HEK293 (cell line): ENCODE data around the gene GPBP1.

Experiments used
- CTCF ChIA-PET: fragments of 350-600 bp; formaldehyde crosslinking; extraction: SDS; loops from one replicate; lab custom pipeline; 2021; ENCODE audit warnings: antibody characterized with exemption; lab: Yijun Ruan, JAX
- POLR2A ChIA-PET: fragments of 300-600 bp; formaldehyde crosslinking; extraction: SDS; loops from one replicate; lab custom pipeline; 2020; ENCODE audit warnings: antibody characterized with exemption, inconsistent platforms; lab: Yijun Ruan, JAX
- H3K27ac ChIP-seq: fragments of 200-500 bp; sonication (Bioruptor generic); 2 replicates; pipeline ENCODE4 v1.5.1; 2014; ENCODE audit warnings: low read depth, low read length, control low read depth, inconsistent platforms; ENCODE audit errors: extremely low read depth
- H3K36me3 ChIP-seq, 2 experiments: fragments of 200-500 bp in 1 of 2; sonication (Bioruptor generic) in 1 of 2; 1 replicate in 1 of 2; 2 replicates in 1 of 2; pipeline ENCODE4 v1.5.1; 2014 to 2017; ENCODE audit warnings: inconsistent platforms in 2 of 2, low read length in 2 of 2; ENCODE audit not compliant: control insufficient read depth in 2 of 2, insufficient read depth in 1 of 2
- H3K4me1 ChIP-seq: fragments of 200-500 bp; sonication (Bioruptor generic); 2 replicates; pipeline ENCODE4 v1.5.1; 2014; ENCODE audit warnings: mild to moderate bottlenecking, low read length, inconsistent platforms; ENCODE audit not compliant: control insufficient read depth, insufficient read depth
- H3K4me3 ChIP-seq: 2 replicates; pipeline ENCODE4 v1.5.1; 2011; ENCODE audit warnings: low read depth, mild to moderate bottlenecking, control low read depth, low read length, moderate library complexity
- H3K9me3 ChIP-seq: fragments of 200-500 bp; sonication (Bioruptor generic); 2 replicates; pipeline ENCODE4 v1.5.1; 2014; ENCODE audit warnings: low read depth, low read length, inconsistent platforms; ENCODE audit not compliant: control insufficient read depth, insufficient read depth
- IKZF3 ChIP-seq: fragments of 450-650 bp; IDR thresholded peaks from 2 replicates; pipeline ENCODE4 v1.5.0; 2018; ENCODE audit warnings: missing biosample characterization, mild to moderate bottlenecking, missing genetic modification characterization, moderate library complexity
- KLF10 ChIP-seq: fragments of 450-650 bp; IDR thresholded peaks from 2 replicates; pipeline ENCODE4 v1.5.1; 2018; ENCODE audit warnings: missing biosample characterization, mild to moderate bottlenecking, missing genetic modification characterization
- ZFP37 ChIP-seq: fragments of 450-650 bp; formaldehyde crosslinking; IDR thresholded peaks from 2 replicates; pipeline ENCODE4 v1.5.1; 2016; ENCODE audit warnings: missing biosample characterization, missing genetic modification characterization
- ZNF239 ChIP-seq: fragments of 450-650 bp; formaldehyde crosslinking; IDR thresholded peaks from 2 replicates; pipeline ENCODE4 v1.5.1; 2016; ENCODE audit warnings: missing biosample characterization, missing genetic modification characterization
- ZNF274 ChIP-seq, 2 experiments: fragments of 200-500 bp in 1 of 2; fragments of 450-650 bp in 1 of 2; sonication (Bioruptor generic) in 1 of 2; formaldehyde crosslinking in 1 of 2; IDR thresholded peaks; 2 replicates each; pipeline versions ENCODE4 v1.5.1 to v1.6.1; 2014 to 2016; ENCODE audit warnings: borderline replicate concordance in 1 of 2, inconsistent platforms in 1 of 2, low read length in 1 of 2, missing biosample characterization in 1 of 2, missing genetic modification characterization in 1 of 2
- ZNF302 ChIP-seq: fragments of 450-650 bp; formaldehyde crosslinking; IDR thresholded peaks from 2 replicates; pipeline ENCODE4 v1.5.1; 2016; ENCODE audit warnings: missing biosample characterization, missing genetic modification characterization, low read depth
- ZNF311 ChIP-seq: fragments of 450-650 bp; formaldehyde crosslinking; IDR thresholded peaks from 2 replicates; pipeline ENCODE4 v1.5.1; 2017; ENCODE audit warnings: missing biosample characterization, missing genetic modification characterization, borderline replicate concordance
- ZNF623 ChIP-seq: fragments of 450-650 bp; formaldehyde crosslinking; IDR thresholded peaks from 2 replicates; pipeline ENCODE4 v1.5.1; 2016; ENCODE audit warnings: missing biosample characterization, missing genetic modification characterization
- ZNF654 ChIP-seq: fragments of 450-650 bp; formaldehyde crosslinking; IDR thresholded peaks from 2 replicates; pipeline ENCODE4 v1.5.1; 2016; ENCODE audit warnings: low read depth, missing biosample characterization, missing genetic modification characterization
- ZNF664 ChIP-seq: fragments of 450-650 bp; formaldehyde crosslinking; IDR thresholded peaks from 2 replicates; pipeline ENCODE4 v1.5.1; 2016; ENCODE audit warnings: missing biosample characterization, missing genetic modification characterization
- ZNF677 ChIP-seq: fragments of 450-650 bp; IDR thresholded peaks from 2 replicates; pipeline ENCODE4 v1.5.0; 2018; ENCODE audit warnings: missing biosample characterization, mild to moderate bottlenecking, missing genetic modification characterization, moderate library complexity
- ZNF701 ChIP-seq: fragments of 450-650 bp; formaldehyde crosslinking; IDR thresholded peaks from 2 replicates; pipeline ENCODE4 v1.5.1; 2016; ENCODE audit warnings: missing biosample characterization, missing genetic modification characterization
- TF ChIP-seq, protein P1 (sequence below): fragments of 450-650 bp; formaldehyde crosslinking; IDR thresholded peaks from 2 replicates; pipeline ENCODE4 v1.5.1; 2016; ENCODE audit warnings: missing biosample characterization, missing genetic modification characterization, borderline replicate concordance
- TF ChIP-seq, protein P2 (sequence below): fragments of 450-650 bp; formaldehyde crosslinking; IDR thresholded peaks from 2 replicates; pipeline ENCODE4 v1.5.1; 2016; ENCODE audit warnings: missing biosample characterization, missing genetic modification characterization
- TF ChIP-seq, protein P3 (sequence below): fragments of 450-650 bp; formaldehyde crosslinking; IDR thresholded peaks from 2 replicates; pipeline ENCODE4 v1.5.1; 2016; ENCODE audit warnings: missing biosample characterization, missing genetic modification characterization
- TF ChIP-seq, protein P4 (sequence below): fragments of 450-650 bp; formaldehyde crosslinking; IDR thresholded peaks from 2 replicates; pipeline ENCODE4 v1.5.1; 2017; ENCODE audit warnings: missing biosample characterization, missing genetic modification characterization

The GPBP1 gene

DNA sequence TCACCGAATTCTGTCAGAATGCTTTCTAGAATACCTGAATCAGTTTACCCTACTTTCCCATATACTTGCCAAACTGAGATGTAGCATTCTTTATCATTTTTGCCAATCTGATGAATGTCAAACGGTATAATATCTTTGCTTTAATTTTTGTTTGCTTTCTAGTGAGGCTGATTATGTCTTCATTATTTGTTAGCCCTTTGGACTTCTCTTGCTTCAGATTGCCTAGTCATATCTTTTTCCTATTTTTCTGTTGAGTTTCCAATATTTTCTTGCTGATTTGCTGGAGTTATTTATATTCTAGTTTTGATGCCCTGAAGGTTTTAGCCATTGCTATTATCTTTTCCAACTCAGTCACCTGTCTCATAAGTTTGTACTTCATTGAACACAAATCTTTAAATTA is 40.3 kb upstream of the GPBP1 start:
- ChIA-PET CTCF (interaction anchor here (0.5 kb wide), 1 partner anchor 38 kb away, joined by 3 read pairs; no protein-coding TSS in a partner anchor), POLR2A (no interaction called here)
- H3K4me1 ChIP-seq, result no peaks in the 10 kb centered on the region
- H3K36me3 ChIP-seq, result no peaks in the 10 kb centered on the region
- no peaks in the 10 kb centered on the region for H3K9me3 ChIP-seq
- no peak overlapping the region for H3K27ac ChIP-seq
- no peak overlapping the region for H3K4me3 ChIP-seq
- TF ChIP-seq ZNF311 (tag by site-specific recombination) (no peak), IKZF3 (tag by site-specific recombination) (no peak), ZNF239 (tag by site-specific recombination) (no peak), ZNF654 (tag by site-specific recombination) (no peak), ZNF623 (tag by site-specific recombination) (no peak), ZNF701 (tag by site-specific recombination) (no peak), ZNF274 (IDR thresholded peaks at IDR 0.05; ENCODE audit: low read length) (no peak), ZNF274 (tag by site-specific recombination; IDR thresholded peaks at IDR 0.05; ENCODE audit: borderline replicate concordance) (no peak), ZNF664 (tag by site-specific recombination) (no peak), ZFP37 (no peak), ZNF302 (tag by site-specific recombination) (no peak), KLF10 (tag by site-specific recombination) (no peak)
- TF ChIP-seq, protein P1, sequence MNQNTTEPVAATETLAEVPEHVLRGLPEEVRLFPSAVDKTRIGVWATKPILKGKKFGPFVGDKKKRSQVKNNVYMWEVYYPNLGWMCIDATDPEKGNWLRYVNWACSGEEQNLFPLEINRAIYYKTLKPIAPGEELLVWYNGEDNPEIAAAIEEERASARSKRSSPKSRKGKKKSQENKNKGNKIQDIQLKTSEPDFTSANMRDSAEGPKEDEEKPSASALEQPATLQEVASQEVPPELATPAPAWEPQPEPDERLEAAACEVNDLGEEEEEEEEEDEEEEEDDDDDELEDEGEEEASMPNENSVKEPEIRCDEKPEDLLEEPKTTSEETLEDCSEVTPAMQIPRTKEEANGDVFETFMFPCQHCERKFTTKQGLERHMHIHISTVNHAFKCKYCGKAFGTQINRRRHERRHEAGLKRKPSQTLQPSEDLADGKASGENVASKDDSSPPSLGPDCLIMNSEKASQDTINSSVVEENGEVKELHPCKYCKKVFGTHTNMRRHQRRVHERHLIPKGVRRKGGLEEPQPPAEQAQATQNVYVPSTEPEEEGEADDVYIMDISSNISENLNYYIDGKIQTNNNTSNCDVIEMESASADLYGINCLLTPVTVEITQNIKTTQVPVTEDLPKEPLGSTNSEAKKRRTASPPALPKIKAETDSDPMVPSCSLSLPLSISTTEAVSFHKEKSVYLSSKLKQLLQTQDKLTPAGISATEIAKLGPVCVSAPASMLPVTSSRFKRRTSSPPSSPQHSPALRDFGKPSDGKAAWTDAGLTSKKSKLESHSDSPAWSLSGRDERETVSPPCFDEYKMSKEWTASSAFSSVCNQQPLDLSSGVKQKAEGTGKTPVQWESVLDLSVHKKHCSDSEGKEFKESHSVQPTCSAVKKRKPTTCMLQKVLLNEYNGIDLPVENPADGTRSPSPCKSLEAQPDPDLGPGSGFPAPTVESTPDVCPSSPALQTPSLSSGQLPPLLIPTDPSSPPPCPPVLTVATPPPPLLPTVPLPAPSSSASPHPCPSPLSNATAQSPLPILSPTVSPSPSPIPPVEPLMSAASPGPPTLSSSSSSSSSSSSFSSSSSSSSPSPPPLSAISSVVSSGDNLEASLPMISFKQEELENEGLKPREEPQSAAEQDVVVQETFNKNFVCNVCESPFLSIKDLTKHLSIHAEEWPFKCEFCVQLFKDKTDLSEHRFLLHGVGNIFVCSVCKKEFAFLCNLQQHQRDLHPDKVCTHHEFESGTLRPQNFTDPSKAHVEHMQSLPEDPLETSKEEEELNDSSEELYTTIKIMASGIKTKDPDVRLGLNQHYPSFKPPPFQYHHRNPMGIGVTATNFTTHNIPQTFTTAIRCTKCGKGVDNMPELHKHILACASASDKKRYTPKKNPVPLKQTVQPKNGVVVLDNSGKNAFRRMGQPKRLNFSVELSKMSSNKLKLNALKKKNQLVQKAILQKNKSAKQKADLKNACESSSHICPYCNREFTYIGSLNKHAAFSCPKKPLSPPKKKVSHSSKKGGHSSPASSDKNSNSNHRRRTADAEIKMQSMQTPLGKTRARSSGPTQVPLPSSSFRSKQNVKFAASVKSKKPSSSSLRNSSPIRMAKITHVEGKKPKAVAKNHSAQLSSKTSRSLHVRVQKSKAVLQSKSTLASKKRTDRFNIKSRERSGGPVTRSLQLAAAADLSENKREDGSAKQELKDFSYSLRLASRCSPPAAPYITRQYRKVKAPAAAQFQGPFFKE (tag by site-specific recombination), result no peak
- TF ChIP-seq, protein P2, sequence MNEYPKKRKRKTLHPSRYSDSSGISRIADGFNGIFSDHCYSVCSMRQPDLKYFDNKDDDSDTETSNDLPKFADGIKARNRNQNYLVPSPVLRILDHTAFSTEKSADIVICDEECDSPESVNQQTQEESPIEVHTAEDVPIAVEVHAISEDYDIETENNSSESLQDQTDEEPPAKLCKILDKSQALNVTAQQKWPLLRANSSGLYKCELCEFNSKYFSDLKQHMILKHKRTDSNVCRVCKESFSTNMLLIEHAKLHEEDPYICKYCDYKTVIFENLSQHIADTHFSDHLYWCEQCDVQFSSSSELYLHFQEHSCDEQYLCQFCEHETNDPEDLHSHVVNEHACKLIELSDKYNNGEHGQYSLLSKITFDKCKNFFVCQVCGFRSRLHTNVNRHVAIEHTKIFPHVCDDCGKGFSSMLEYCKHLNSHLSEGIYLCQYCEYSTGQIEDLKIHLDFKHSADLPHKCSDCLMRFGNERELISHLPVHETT (tag by site-specific recombination), result no peak
- TF ChIP-seq, protein P3, sequence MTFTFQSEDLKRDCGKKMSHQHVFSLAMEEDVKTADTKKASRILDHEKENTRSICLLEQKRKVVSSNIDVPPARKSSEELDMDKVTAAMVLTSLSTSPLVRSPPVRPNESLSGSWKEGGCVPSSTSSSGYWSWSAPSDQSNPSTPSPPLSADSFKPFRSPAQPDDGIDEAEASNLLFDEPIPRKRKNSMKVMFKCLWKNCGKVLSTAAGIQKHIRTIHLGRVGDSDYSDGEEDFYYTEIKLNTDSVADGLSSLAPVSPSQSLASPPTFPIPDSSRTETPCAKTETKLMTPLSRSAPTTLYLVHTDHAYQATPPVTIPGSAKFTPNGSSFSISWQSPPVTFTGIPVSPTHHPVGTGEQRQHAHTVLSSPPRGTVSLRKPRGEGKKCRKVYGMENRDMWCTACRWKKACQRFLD, result no peak
- TF ChIP-seq, protein P4, sequence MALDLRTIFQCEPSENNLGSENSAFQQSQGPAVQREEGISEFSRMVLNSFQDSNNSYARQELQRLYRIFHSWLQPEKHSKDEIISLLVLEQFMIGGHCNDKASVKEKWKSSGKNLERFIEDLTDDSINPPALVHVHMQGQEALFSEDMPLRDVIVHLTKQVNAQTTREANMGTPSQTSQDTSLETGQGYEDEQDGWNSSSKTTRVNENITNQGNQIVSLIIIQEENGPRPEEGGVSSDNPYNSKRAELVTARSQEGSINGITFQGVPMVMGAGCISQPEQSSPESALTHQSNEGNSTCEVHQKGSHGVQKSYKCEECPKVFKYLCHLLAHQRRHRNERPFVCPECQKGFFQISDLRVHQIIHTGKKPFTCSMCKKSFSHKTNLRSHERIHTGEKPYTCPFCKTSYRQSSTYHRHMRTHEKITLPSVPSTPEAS (tag by site-specific recombination), result no peak

DNA sequence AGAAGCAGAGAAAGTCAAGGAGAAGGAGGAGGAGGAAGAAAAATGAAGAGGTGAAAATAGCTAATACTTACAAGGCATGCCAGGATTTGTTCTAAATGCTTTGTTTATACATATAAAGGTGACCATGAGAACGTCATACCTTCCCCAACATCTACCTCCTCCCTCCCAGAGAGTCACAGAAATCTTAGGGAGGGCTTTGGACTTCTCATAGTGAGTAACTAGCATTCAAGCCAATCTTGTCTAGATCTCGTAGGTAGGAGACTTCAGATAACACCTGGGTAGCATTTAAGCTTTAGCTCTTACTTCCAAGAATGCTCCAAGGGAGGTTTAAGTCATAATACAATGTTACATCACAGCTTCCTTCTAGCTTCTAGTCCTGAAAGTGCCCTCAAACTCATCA is 36.5 kb upstream of the GPBP1 start:
- H3K27ac ChIP-seq, result no peak overlapping the region
- H3K36me3 ChIP-seq, result no peaks in the 10 kb centered on the region
- H3K4me3 ChIP-seq, result no peak overlapping the region
- H3K9me3 ChIP-seq, result no peaks in the 10 kb centered on the region
- no peaks in the 10 kb centered on the region for H3K4me1 ChIP-seq
- no peak for TF ChIP-seq ZNF677 (tag by site-specific recombination)
- TF ChIP-seq, all 188 proteins: peak for 0
- ChIA-PET POLR2A (interaction anchor here (0.7 to 1.0 kb wide), 3 partner anchors 186 to 325 kb away, joined by 4 to 5 read pairs (median 5); no protein-coding TSS in a partner anchor), CTCF (interaction anchor here (0.7 to 2.3 kb wide), 14 partner anchors 8 to 236 kb away, joined by 3 to 44 read pairs (median 4); no protein-coding TSS in a partner anchor)
